NCI-H1092 (cell line): ENCODE data around the gene ANTXRL.
A peak's percentile ranks its signal among the peaks of the same experiment; 100 is the strongest.
"Not testable (repeated sequence)": the region's sequence is repeated elsewhere in the genome, so short reads cannot be mapped to it uniquely, and the experiment has no call there.

ENCODE experiments used
- DNase-seq: peaks from one replicate; lab custom pipeline; 2025; lab: John Stamatoyannopoulos, UW

The ANTXRL gene

DNA sequence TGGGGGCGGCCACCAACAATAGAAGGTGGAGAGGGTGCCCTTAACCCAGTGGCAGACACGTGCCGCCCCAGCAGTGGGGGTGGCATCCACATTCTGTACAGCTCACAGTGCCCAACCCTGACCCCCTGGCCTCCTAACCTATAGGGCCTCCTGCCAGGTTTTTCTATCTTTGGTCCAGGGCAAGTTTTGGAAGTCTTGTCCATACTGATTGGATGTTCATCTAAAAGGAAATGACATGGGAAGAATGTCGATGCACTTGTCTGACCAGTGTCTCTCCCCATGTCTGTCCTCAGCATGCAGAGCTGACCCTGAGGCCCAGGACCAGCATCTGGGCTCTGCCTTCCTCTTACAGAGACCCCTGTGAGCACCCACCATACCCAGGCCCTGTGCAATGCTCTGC, 32.3 kb upstream of the ANTXRL start:
- no peak for DNase-seq

DNA sequence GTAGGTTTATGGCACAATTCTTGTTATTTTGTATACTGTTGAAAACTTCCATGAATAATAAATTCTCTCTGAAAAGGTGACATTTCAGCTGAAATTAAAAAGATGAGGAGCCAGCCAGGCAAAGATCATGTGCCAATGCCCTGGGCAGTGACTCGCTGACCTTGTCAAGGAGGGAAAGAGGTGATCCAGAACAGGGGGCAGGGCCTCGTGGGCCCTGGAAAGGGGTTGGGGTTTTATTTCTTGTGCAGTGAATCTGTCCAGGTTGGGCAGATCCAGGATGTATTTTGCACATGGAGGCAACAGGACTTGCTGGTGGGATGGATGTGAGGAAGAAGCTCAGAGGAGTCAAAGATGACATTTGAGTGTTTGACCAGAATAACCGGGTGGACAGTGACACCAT, 31.6 kb upstream of the ANTXRL start:
- not testable (repeated sequence) for DNase-seq

DNA sequence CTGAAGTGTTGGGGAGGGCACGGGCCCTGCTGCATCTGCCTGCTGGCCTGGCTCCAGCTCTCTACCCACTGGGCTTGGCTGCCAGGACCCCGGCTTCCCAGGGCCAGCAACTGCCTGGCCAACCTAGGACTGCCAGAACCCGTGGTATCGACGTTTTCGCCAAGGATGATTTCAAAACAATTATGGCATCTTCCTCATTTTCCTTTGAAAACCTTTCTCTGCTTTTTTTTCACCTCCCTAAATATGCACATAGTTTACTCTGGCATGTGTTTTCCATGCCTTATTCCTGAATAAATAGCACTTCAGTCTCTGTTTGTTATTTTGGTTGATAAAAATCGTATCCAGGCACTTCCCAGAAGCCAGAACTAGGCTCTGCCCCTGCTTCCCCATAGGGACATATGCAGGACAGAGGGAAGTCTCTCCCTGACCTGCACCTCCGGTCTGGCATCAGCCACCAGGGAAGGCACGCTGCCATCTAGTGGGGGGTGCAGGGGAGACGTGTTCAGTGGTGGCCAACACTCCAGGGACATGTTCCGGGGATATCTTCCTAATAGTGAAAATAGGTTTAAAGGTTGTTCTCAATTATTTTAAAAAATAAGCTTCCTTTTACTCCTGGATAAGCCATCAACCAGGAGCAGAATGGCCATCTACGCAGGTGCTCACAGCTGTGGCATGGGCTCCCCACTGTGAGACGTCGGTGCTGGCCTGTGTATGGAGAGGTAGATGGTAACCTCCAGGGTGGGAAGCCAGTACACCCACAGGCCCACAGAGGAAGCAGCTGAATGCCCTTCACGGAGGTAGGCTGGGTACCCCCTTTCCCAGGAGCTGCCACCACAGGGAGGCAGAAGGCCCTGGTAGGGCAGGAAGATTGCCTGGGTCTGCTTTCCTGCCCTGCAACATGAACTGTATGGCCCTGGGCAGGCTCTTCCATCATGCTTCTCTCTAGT, 30.7 kb upstream of the ANTXRL start:
- peak; percentile 41 for DNase-seq

DNA sequence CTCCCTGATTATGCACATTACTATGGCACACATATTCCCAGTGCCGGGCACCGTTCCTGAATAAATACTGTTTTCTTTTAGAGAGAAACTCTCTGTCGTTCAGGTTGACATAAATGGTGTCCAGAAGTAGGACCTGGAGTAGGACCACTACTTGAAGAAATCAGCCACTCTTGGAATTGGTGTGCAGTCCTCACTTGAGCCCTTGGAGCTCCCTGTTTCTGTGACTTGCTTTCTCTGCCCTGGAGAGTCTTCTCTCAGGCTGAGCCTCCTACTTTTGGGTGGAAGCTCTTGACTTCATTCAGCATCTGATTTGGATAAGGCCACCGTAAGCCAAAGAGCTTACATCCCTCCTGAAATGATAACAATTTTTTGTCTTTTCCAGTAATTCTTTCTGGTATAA, 29.7 kb upstream of the ANTXRL start:
- DNase-seq, result no peak

DNA sequence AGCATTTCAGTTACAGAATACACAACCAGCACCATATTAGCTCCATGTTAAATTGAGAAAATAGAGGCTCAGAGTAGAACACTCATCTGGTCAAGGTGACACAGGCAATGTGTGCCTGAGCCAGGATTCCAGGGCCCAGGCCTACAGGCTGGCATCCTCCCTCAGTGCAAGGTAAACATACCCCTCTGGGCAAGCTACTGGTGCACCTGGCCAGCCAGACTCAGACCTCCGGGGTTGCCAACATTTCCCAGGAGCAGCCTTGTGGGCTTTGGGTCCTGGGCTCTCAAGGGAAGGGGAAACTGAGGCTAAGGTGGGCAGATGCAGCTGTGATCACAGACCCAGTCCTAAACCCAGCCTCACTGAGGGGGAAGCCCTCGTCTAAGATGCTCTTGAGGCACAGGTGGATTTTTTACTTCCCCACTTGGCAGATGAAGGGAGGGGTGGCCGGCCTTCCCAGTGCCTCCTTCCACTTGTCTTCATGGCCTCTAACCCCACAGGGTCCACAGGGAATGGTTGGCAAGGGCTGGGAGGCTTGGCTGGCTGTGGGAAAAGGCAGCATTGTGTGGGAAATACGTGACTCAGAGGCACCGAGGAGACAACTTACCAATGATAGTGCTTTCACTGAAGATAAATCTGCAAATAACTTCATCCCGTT, 23.8 kb upstream of the ANTXRL start:
- DNase-seq, result not testable (repeated sequence)

DNA sequence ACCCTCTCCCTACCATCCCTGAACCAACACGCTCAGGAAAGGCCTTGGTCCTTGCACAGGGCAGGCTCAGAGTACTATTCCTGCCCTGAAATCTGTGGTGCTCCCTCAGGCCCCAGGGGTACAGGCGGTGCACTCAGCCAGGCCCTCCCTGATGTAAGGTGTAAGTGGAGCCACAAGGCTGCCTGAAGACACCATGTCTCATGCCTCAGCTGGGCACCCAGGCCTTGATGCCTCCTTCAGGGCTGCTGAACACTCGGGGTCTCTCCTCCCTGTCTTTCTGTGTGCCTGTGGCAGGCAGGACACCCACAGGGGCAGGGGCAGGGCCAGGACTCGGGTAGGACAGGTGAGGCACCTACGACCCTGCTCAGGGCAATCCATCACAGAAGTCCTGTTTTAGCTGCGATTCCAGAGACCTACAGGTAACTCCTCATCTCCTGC, 22.9 kb upstream of the ANTXRL start:
- DNase-seq, result no peak

DNA sequence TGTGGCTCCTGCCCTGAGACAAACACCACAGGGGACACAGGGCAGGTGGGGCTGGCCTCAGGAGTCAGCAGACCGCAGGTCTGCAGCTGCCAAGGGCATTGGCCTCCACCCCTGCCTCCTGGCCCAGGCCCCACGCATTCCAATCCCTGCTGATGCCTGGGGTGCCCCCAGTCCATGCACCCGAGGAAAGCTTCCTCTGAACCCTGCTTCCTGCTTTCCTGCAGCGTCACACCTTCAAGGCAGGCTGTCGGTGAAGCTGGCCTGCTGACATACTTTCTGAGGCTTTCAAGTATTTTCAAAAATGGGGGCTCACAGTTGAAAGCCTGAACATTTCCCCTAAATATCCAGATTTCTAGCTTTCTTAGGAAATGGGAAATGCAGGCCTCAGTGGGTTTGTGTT, 22.5 kb upstream of the ANTXRL start:
- no peak for DNase-seq

DNA sequence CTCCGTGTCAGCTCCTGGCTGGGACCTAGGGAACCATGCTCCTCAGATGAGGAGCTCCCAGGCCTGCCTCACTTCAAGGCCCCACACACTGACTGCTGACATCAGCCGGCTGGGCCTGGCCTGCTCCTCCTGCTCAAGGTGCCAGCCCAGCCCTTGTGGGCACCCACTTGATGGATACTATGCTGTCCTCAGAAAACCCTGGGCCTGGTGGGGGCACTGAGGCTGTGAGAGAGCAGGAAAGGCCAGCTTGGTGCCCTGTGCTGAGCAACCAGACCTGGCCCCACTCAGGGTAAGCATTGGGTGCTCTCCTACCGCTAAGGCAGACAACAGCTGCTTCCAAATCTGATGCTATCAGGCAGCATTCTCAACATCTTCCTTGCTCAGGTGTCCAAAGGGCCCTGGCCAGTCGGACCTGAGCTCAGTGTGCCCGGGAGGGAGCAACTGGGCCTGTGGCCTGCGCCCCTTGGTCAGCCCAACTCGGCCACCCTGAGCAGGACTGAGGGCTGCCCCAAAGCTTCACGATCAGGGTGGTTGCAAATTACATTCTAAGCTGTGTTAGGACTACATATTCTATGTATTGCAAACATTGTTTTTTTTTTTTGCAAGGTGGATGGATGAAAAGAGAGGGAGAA, 21.9 kb upstream of the ANTXRL start:
- no peak for DNase-seq

DNA sequence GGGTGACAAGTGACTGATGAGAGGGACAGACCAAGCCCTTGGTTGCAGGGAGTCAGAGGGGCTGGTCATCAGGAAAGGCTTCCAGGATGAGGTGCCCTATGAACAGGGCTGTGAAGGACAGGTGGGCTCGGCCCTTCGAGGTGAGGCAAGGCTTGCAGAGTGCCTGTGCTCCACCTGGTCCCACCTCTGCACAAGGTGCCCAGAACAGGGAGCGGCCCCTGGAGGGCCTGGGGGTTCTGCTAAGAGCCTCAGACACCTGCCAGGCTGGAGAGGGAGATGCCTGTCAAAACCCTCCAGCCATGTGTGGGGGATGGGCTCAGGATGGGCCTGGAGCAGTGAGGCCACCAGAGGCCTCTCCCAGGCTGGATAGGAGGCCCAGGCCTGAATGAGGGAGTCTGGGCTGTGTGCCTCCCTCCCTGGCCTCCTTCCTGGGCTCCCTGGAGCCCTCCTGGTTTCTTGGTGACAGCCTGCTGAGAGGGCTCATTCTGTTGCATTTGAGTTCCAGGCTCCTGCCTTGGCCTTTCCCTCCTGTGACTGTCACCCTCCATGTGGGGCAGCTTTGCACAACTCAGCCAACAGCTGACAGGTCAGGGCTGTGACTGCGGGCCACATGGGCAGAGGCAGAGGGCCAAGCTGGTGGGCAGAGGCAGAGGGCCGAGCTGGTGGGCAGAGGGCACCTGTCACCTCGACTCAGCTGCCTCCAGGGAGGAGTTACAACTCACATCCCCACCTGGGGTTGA, 21.1 kb upstream of the ANTXRL start:
- not testable (repeated sequence) for DNase-seq

DNA sequence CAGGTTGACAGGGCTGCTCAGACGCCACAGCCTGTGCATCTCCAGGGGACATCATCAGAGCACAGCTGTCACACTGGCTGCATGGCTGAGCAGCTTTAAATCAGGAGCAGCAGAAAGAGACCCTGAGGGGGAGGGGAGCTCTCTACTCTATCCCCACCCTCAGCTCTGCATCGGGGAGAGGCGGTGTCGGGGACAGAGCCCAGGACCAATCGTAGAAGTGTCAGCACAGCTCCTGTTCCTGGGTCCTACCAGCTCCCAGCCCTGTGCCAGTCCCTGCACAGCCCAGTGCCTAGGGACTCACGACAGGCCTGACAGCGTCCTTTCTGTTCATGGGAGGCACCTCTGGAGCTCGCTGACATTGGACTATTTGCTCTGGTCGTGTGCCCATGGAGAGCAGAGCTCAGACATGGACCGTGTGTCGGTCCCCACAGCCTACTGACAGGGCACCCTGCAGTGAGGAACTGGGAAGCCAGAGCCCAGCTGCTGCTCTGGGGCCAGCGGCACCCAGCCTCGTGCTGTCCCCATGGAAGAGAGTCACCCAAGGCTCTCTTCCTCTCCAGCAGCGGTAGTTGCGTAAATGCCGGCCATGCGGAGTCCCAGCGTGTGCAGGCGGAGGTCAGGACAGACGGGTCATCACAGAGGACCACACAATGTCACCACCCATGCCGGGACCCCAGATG, 20.4 kb upstream of the ANTXRL start:
- no peak for DNase-seq

DNA sequence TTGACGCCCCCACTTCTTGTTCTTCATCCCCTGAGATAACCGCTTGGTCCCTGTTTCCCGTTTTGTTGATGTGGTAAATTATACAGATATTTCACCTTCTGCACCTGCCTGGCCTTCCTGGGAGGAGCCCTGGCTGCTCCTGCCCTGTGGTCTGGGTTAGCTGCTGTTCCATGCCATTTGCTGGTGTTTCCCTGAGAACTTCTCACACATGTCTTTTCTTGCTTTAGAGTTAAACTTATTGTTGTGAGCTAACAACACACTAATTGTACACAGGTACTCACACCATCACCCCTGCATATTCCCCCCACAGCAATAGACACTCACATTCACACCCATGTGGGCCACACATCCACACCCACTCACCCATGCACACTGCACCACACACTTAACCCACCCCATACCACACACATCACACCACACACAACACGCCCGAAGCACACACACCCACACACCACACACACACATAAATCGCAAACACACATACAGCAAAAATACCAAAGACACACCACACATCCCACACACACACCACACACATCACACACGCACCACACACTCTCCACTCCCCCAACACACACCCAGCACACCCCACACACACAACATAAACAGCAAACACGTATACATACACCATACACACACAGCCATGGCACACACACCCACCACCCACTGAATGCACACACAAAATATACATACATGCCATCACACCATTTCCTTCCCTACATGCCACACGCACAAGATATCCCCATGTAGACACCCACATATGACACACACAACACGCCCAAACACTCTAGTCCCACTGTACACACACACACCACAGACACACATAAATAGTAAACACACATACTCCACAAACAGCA, 19.4 kb upstream of the ANTXRL start:
- no peak for DNase-seq

DNA sequence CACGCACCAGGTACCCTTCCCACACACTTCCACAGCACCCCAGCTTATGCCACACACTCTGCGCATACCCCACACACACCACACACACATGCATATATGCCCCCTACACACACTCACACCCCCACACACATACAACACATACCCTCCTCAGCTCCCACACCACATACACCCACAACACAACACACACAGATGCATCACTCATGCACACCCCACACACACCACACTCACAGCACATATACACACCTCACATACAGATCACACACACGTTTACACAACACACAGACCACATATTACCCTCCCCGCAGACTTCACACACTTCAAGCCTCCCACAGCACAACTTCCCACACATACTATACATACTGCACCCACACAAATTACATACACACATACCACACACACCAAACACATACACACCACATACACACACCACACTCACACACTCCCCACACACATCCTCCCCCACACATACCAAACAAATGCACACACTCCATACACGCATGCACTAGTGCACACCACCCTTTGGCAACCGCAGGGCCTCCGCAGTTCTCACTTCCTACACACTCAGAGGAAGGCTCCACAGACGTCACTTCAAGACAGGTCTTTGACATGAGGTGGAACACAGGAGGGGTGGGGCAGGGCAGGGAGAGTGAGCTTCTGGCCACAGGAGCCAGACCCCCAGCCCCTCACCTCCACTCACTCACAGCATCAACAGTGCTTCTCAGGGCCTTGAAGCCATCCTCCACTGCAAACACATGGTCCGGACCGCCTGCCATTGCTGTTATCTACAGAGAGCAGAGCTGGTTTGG, 18.5 kb upstream of the ANTXRL start:
- DNase-seq, result no peak

DNA sequence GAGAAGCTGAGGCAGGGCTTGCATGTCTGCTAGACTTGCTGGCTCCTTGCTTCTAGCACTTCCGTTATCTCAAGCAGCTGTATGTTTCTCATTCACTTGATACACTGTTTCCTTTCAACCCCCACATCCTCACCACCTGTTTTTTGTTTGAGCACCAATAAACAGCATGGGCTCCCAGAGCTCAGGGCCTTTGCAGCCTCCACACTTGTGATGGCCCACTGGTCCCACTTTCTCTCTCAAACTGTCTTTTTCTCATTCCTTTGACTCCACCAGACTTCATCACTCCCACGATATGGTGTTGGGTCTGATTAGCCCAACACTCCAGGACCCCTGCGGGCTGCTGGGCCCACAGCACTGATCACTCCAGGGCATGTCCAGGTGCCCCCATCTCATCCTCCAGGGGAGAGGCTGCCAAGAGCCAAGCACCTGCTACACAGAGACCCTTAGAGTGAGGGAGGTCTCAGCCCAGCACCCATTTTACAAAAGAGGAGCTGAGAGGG, 17.2 kb upstream of the ANTXRL start:
- DNase-seq, result not testable (repeated sequence)

DNA sequence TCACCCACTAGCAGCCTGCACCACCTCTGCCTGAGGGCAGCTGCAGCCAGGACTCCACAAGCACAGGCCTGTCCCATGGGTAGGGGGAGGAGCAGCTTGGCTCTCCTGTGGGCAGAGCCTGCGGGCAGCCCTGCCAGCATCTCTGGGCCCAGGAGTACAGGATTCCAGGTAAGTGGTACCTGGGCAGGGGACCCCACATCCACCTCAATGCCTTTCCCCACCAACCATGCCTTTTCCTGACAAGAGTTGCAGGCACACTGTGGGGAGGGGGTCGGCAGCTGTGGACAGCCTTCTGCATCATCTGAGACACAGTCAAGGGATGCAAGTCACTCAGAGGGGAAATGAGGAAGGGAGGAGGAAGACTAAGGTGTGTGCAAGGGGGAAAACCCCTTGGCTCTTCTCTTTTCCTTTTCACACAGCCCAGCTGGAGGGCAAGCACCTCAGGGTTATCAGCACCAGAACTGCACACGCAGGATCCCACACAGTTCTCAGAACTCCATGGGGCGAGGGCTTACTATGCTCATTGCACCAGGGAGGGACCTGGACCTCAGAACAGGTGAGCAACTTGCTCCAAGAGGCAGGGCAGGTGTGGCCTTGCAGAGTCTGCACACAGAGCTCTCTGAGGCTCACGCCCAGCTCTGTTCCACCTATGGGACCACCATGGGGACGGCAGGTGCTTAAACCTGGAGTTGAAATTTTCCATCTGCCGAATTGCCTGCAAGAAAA, 16.5 kb upstream of the ANTXRL start:
- no peak for DNase-seq

DNA sequence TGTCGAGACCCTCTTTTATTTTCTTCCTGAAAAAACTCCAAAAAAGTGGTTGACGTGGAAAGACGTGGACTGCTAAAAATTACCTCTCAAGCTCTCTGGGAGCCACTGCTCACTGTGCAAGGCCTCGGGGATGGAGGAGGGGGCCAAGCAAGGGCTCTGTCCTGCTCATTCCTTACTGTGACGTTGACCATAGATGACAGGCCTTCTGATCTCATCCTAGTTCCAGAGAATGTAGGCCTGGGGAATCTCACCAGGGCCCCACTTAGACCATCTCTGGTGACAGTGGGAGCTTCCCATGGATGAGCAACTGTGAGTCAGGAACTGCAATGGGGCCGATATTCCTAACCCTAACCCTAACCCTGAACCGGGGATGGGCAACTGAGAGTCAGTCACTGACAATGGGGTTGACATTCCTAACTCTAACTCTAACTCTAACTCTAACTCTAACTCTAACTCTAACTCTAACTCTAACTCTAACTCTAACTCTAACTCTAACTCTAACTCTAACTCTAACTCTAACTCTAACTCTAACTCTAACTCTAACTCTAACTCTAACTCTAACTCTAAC, 15.8 kb upstream of the ANTXRL start:
- not testable (repeated sequence) for DNase-seq

DNA sequence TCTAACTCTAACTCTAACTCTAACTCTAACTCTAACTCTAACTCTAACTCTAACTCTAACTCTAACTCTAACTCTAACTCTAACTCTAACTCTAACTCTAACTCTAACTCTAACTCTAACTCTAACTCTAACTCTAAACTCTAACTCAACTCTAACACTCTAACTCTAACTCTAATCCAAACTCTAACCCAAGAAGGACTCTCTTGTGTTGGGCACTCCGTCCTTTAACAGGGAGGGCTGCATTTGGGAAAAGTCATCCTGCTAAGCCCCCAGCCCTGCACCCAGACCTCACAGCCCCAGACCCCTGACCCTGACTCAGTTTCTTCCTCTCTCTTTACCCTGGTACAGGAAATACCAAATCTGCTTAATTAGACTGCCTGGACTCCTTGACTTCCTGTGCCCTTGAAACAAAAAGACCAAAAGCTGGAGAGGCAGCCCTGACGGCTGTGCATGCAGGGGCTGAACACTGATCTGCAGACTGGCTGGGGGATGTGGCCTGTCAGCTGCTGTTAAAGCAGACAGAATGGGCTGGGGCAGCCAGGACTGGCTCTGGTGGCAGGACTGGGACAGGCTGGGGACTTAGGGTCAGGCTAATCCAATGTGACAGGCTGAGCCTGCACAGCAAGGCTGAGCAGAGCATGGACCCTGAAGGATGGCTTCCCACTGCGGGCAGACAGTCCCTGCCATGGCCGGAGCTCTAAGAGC, 14.8 kb upstream of the ANTXRL start:
- DNase-seq, result not testable (repeated sequence)

DNA sequence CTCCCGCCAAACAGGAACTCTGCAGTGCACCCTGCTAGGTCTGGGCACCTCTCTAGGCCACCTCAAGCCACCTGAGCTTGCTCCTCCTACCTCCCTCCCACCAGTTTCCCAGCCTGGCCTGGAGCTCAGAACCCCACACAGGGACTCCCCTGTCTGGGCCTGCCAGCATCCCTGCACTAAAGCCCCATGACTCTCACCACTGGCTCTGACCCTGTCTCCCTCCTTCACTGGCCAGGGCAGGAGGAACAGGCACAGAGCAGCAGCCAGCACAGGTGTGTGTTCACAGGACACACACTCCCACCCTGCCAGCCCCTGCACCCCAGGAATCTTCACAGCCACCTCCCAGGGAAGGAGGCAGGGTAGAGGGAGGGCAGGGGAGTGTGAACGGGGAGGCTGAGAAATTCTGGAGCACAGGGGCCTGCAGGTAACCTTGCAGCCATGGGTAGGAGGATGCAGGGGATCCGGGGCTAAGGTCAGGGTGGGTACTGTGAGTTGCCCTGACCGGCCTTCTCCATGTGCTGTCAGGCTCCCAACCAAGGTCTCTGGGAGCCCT, 13.9 kb upstream of the ANTXRL start:
- DNase-seq, result no peak
